GM12878 (cell line): Measurements from ENCODE around the gene GRK5. TPM values are rescaled to one million over a fixed set of nuclear protein-coding genes. Genes with fewer than 3 reads are reported as not detected.

Experiments
- ATAC-seq: fragments of 200-7000 bp; cut with Tn5 transposase; 3 replicates; pipeline ENCODE4 v1.9.1; 2020; ENCODE audit warnings: mild to moderate bottlenecking, moderate library complexity
- BruUV-seq: library from RNA; stranded (reverse); fragments of 400-500 nt; replicated peaks from 2 replicates; lab custom pipeline; 2021; lab: Mats Ljungman, UMichigan
- CTCF ChIA-PET: fragments of 300-600 bp; sonication (Branson Sonifier 250); formaldehyde crosslinking; extraction: SDS; loops from one replicate; lab custom pipeline; 2021; ENCODE audit warnings: inconsistent platforms; lab: Yijun Ruan, JAX
- POLR2A ChIA-PET: fragments of 350-600 bp; formaldehyde crosslinking; extraction: SDS; loops from one replicate; lab custom pipeline; 2021; ENCODE audit warnings: inconsistent platforms; lab: Charles Lee
- RAD21 ChIA-PET: fragments of 300-600 bp; sonication (Branson Sonifier 250); formaldehyde crosslinking; loops from one replicate; lab custom pipeline; 2023; ENCODE audit warnings: antibody characterized with exemption; ENCODE audit not compliant: unreplicated experiment; lab: Charles Lee
- SMC1A ChIA-PET: fragments of 300-600 bp; sonication (Branson Sonifier 250); formaldehyde crosslinking; loops from one replicate; lab custom pipeline; 2023; ENCODE audit not compliant: unreplicated experiment, uncharacterized antibody; lab: Charles Lee
- DNase-seq: peaks from one replicate; pipeline ENCODE4 v3.0.0-alpha.2; 2011; ENCODE audit warnings: low read depth, low spot score
- FAIRE-seq: peaks from 3 replicates; lab custom pipeline; 2011; peaks lifted over from hg19 to GRCh38; lab: Jason Lieb, UNC
- H2AFZ ChIP-seq: 2 replicates; pipeline ENCODE4 v1.6.0; 2011; ENCODE audit warnings: low read depth, low read length, control low read depth; ENCODE audit not compliant: control insufficient read depth
- H3K27ac ChIP-seq: 2 replicates; pipeline ENCODE4 v1.5.1; 2011; ENCODE audit warnings: control low read depth; ENCODE audit not compliant: control insufficient read depth, insufficient read depth
- H3K27me3 ChIP-seq, 2 experiments: replicated peaks in 1 of 2; 2 replicates each; pipeline versions ENCODE4 v1.6.0 to v1.6.1; 2011; ENCODE audit warnings: low read length in 1 of 2; ENCODE audit not compliant: control insufficient read depth in 2 of 2, insufficient read depth in 2 of 2
- H3K36me3 ChIP-seq, 2 experiments: 2 replicates each; pipeline ENCODE4 v1.5.1; 2011; ENCODE audit warnings: low read length in 1 of 2; ENCODE audit not compliant: control insufficient read depth in 2 of 2, insufficient read depth in 2 of 2
- H3K4me1 ChIP-seq: 2 replicates; pipeline ENCODE4 v1.6.1; 2011; ENCODE audit warnings: mild to moderate bottlenecking, low read length, moderate library complexity, mixed read lengths; ENCODE audit not compliant: control insufficient read depth, insufficient read depth
- H3K4me2 ChIP-seq: 2 replicates; pipeline ENCODE4 v1.6.0; 2011; ENCODE audit warnings: control low read depth; ENCODE audit not compliant: control insufficient read depth, insufficient read depth
- H3K4me3 ChIP-seq: fragments of 200-600 bp; sonication (generic); 2 replicates; pipeline ENCODE4 v1.5.1; 2016
- H3K79me2 ChIP-seq: 2 replicates; pipeline ENCODE4 v1.6.0; 2011; ENCODE audit warnings: low read length; ENCODE audit not compliant: control insufficient read depth, insufficient read depth
- H3K9ac ChIP-seq: 2 replicates; pipeline ENCODE4 v1.8.0; 2011; ENCODE audit warnings: low read length, control low read depth, mixed read lengths; ENCODE audit not compliant: control insufficient read depth, insufficient read depth
- H3K9me3 ChIP-seq: replicated peaks from 3 replicates; pipeline ENCODE4 v1.5.1; 2011; ENCODE audit warnings: mild to moderate bottlenecking, low read length; ENCODE audit not compliant: control insufficient read depth, insufficient read depth
- H4K20me1 ChIP-seq: 2 replicates; pipeline ENCODE4 v1.6.0; 2011; ENCODE audit not compliant: control insufficient read depth, insufficient read depth
- ASH2L ChIP-seq: fragments of 300-600, 200-600 bp; sonication (generic); IDR thresholded peaks from 2 replicates; pipeline ENCODE4 v1.6.1; 2017; ENCODE audit warnings: low read depth, mild to moderate bottlenecking, borderline replicate concordance
- BRCA1 ChIP-seq: IDR thresholded peaks from 2 replicates; pipeline ENCODE4 v1.6.1; 2011; ENCODE audit warnings: low read depth, low read length, improper control_type of control experiment
- CBX5 ChIP-seq: sonication (generic); IDR thresholded peaks from 2 replicates; pipeline ENCODE4 v1.6.1; 2016; ENCODE audit warnings: low read depth, moderate library complexity, mild to moderate bottlenecking, inconsistent platforms
- EZH2 ChIP-seq: IDR thresholded peaks from 2 replicates; pipeline ENCODE4 v1.6.1; 2012; ENCODE audit warnings: low read depth, mild to moderate bottlenecking, control low read depth, inconsistent platforms, low read length, borderline replicate concordance; ENCODE audit not compliant: control insufficient read depth
- IKZF1 ChIP-seq: fragments of 450-650 bp; conservative IDR thresholded peaks from 2 replicates; pipeline ENCODE4 v1.6.1; 2017; ENCODE audit warnings: antibody characterized with exemption, mild to moderate bottlenecking
- JUNB ChIP-seq: IDR thresholded peaks from 2 replicates; pipeline ENCODE4 v1.6.1; 2016; ENCODE audit warnings: antibody characterized with exemption, mild to moderate bottlenecking
- MXI1 ChIP-seq: fragments of 150-350 bp; IDR thresholded peaks from 2 replicates; pipeline ENCODE4 v1.6.1; 2011; ENCODE audit warnings: low read depth, mild to moderate bottlenecking, inconsistent platforms, low read length, improper control_type of control experiment
- MYC ChIP-seq: IDR thresholded peaks from 2 replicates; pipeline ENCODE4 v1.6.1; 2011; ENCODE audit warnings: mild to moderate bottlenecking, low read length, moderate library complexity, inconsistent platforms; ENCODE audit not compliant: insufficient read depth, insufficient replicate concordance, insufficient read length, severe bottlenecking
- NFXL1 ChIP-seq: fragments of 450-650 bp; IDR thresholded peaks from 2 replicates; pipeline ENCODE4 v1.6.1; 2017; ENCODE audit warnings: antibody characterized with exemption, mild to moderate bottlenecking, borderline replicate concordance
- POLR2A ChIP-seq: IDR thresholded peaks from 2 replicates; pipeline ENCODE4 v1.6.1; 2011; ENCODE audit warnings: low read depth, mild to moderate bottlenecking, low read length
- RELA ChIP-seq: fragments of 450-650 bp; IDR thresholded peaks from 2 replicates; pipeline ENCODE4 v1.8.0; 2014; ENCODE audit warnings: borderline replicate concordance; ENCODE audit not compliant: partially characterized antibody
- SKIL ChIP-seq: fragments of 450-650 bp; IDR thresholded peaks from 2 replicates; pipeline ENCODE4 v1.6.1; 2017; ENCODE audit warnings: mild to moderate bottlenecking, low read depth, inconsistent platforms; ENCODE audit not compliant: poor library complexity, severe bottlenecking
- SMARCA5 ChIP-seq: fragments of 450-650 bp; IDR thresholded peaks from 2 replicates; pipeline ENCODE4 v1.6.1; 2017; ENCODE audit warnings: mild to moderate bottlenecking
- SREBF1 ChIP-seq: IDR thresholded peaks from 2 replicates; pipeline ENCODE4 v1.6.1; 2012; ENCODE audit warnings: mild to moderate bottlenecking, low read length
- ZBED1 ChIP-seq: IDR thresholded peaks from 2 replicates; pipeline ENCODE4 v1.6.1; 2016; ENCODE audit warnings: borderline replicate concordance
- ZNF207 ChIP-seq: fragments of 450-650 bp; IDR thresholded peaks from 2 replicates; pipeline ENCODE4 v1.6.1; 2014; ENCODE audit warnings: antibody characterized with exemption, mild to moderate bottlenecking, borderline replicate concordance
- ZNF274 ChIP-seq: IDR thresholded peaks from one replicate; pipeline ENCODE4 v1.8.0; 2011; ENCODE audit not compliant: insufficient read length, insufficient read depth
- WGBS: methylation state at CpG from one replicate; pipeline ENCODE4 v1.1.6; 2016; ENCODE audit warnings: low lambda C conversion rate; ENCODE audit not compliant: insufficient replicate concordance, insufficient coverage; ENCODE audit errors: missing lambda C conversion rate; 5-methylcytosine and 5-hydroxymethylcytosine counted together
- in situ Hi-C: fragments of 300-500 bp; cut with MboI; formaldehyde crosslinking; loops from 9 replicates; pipeline ENCODE4 v1.14.3; 2018; ENCODE audit warnings: mixed read lengths
- intact Hi-C: fragments of 100-400 bp; cut with micrococcal nuclease; formaldehyde crosslinking; loops from one replicate; pipeline ENCODE4 v1.14.2; 2022; ENCODE audit not compliant: unreplicated experiment
- polyA plus RNA-seq, 11 experiments: library from polyadenylated mRNA; depleted of rRNA in 4 of 11; unstranded in 6 of 11; stranded (reverse) in 5 of 11; fragments of >200 nt; fragmentation: Nextera tagmentation in 4 of 11; fragmentation: Illumina TruSeq in 1 of 11; extraction: Ambion mirVana in 4 of 11; extraction: Trizol in 1 of 11; gene quantifications; 1 replicate in 1 of 11; 2 replicates in 10 of 11; pipeline versions ENCODE4 v1.2.1 to v1.2.3, GENCODE V29; 2011 to 2016; ENCODE audit warnings: inconsistent platforms in 2 of 11, missing spikeins in 2 of 11, low read depth in 1 of 11
- total RNA-seq, 4 experiments: library from RNA; depleted of rRNA in 3 of 4; stranded (reverse); fragments of >200 nt in 3 of 4; fragmentation: Illumina TruSeq in 1 of 4; extraction: Trizol in 1 of 4; gene quantifications; 2 replicates each; pipeline versions ENCODE4 v1.2.1 to v1.2.3, GENCODE V29; 2013 to 2021
- TF ChIP-seq, protein P1 (sequence below): fragments of 450-650 bp; IDR thresholded peaks from 2 replicates; pipeline ENCODE4 v1.6.1; 2016; ENCODE audit warnings: mild to moderate bottlenecking

GRK5 gene
- total and polyA plus RNA-seq, 10 of the 15 experiments (the other 5 are each of a cell fraction or from before 2014, with no cell fraction given): 0.11 to 22.1 (median 10.0) TPM

DNA sequence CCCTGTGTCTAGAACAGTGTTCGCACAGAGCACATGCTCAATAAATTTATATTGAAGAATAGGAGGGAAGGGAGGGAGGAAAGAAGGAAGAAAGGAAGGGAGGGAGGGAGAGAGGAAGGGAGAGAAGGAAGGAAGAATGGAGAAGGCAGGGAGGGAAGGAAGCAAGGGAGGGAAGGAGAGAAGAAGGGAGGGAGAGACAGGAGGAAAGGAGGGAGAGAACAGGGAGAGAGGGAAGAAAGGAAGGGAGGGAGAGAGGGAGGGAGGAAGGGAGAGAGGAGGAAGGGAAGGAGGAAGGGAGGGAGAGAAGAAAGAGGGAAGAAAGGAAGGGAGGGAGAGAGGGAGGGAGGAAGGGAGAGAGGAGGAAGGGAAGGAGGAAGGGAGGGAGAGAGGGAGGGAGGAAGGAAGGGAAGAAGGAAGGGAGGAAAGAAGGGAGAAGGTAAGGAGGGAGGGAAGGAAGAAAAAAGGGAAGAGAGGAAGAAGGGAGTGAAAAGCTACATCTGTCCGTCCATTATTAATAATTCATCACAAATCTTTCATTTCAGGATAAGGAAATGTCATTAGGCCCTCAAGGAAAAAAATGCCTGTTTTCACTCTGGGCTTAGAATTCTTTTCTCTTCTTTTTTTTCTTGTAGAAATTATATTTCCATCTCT is 79.7 kb downstream of the GRK5 start:
- BruUV-seq: no TSS peak
- DNase-seq: no peak
- Histone ChIP-seq H3K4me3 (no peak overlapping the region), H3K79me2 (peaks cover 10% of the 10 kb centered on the region), H3K27ac (no peak overlapping the region), H3K4me2 (no peak overlapping the region), H4K20me1 (no peaks in the 10 kb centered on the region), H3K9ac (no peak overlapping the region), H2AFZ (no peak overlapping the region), H3K4me1 (peaks cover 33% of the 10 kb centered on the region), H3K36me3 (no peaks in the 10 kb centered on the region), H3K9me3 (no peaks in the 10 kb centered on the region), H3K27me3 (no peaks in the 10 kb centered on the region)
- TF ChIP-seq ZBED1 (no peak), ASH2L (no peak), MXI1 (no peak), SMARCA5 (no peak), POLR2A (no peak), BRCA1 (no peak), MYC (no peak), SREBF1 (no peak), RELA (no peak), SKIL (no peak), NFXL1 (no peak), EZH2 (no peak), IKZF1 (no peak), ZNF207 (no peak), JUNB (no peak), ZNF274 (no peak), CBX5 (no peak)
- TF ChIP-seq, protein P1, sequence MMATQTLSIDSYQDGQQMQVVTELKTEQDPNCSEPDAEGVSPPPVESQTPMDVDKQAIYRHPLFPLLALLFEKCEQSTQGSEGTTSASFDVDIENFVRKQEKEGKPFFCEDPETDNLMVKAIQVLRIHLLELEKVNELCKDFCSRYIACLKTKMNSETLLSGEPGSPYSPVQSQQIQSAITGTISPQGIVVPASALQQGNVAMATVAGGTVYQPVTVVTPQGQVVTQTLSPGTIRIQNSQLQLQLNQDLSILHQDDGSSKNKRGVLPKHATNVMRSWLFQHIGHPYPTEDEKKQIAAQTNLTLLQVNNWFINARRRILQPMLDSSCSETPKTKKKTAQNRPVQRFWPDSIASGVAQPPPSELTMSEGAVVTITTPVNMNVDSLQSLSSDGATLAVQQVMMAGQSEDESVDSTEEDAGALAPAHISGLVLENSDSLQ: no peak
- ChIA-PET RAD21 (interaction anchor here (1.6 kb wide), 1 partner anchor 81 kb away, joined by 3 read pairs; no protein-coding TSS in a partner anchor), CTCF (interaction anchor here (1.6 kb wide), 1 partner anchor 15 kb away, joined by 5 read pairs; no protein-coding TSS in a partner anchor), SMC1A (no interaction called here), POLR2A (interaction anchor here (0.6 to 0.9 kb wide), 2 partner anchors 17 to 155 kb away, joined by 4 to 6 read pairs; no protein-coding TSS in a partner anchor)
- no peak for FAIRE-seq
- intact Hi-C loops (no loop called here), in situ Hi-C loops (no loop called here)
- 100% methylated on average over 2 of the region's 2 CpGs for WGBS
- no peak for ATAC-seq
